Body of pancreas (tissue), 4 donors: ENCODE results near the gene SHLD1. TPM values are rescaled to one million over a fixed set of nuclear protein-coding genes. Genes with fewer than 3 reads are reported as not detected.

Source experiments
- ATAC-seq: fragments of 150-250 bp; one replicate; pipeline ENCODE4 v1.9.1; 2016
- DNase-seq, 4 donors: peaks; one replicate each; pipeline ENCODE4 v3.0.0-alpha.2; 2019
- H3K27ac ChIP-seq, 4 donors: fragments of 200-600 bp; sonication (generic); 1 replicate in 3 of 4; 2 replicates in 1 of 4; pipeline versions ENCODE4 v1.5.1 to v1.6.1; 2016 to 2019; ENCODE audit warnings: mild to moderate bottlenecking in 1 of 4, mixed read lengths in 1 of 4, moderate library complexity in 1 of 4
- H3K27me3 ChIP-seq, 2 donors: fragments of 200-600 bp; sonication (generic); one replicate each; pipeline ENCODE4 v1.6.0; 2016; ENCODE audit warnings: mild to moderate bottlenecking in 1 of 2
- H3K36me3 ChIP-seq, 2 donors: fragments of 200-600 bp; sonication (generic); replicated peaks in 1 of 2; 2 replicates each; pipeline ENCODE4 v1.5.1; 2016; ENCODE audit warnings: low read depth in 2 of 2; ENCODE audit not compliant: insufficient read depth in 1 of 2
- H3K4me1 ChIP-seq: fragments of 200-600 bp; sonication (generic); one replicate; pipeline ENCODE4 v1.6.0; 2016
- H3K4me3 ChIP-seq, 2 donors: fragments of 200-600 bp; sonication (generic); 1 replicate in 1 of 2; 2 replicates in 1 of 2; pipeline ENCODE4 v1.5.1; 2016 to 2019
- H3K9me3 ChIP-seq, 3 donors: fragments of 200-600 bp; sonication (generic); 1 replicate in 2 of 3; 2 replicates in 1 of 3; pipeline ENCODE4 v1.5.1; 2016
- CTCF ChIP-seq, 7 experiments: fragments of 450-650 bp in 4 of 7; fragments of 200-600 bp in 3 of 7; sonication (generic) in 3 of 7; IDR thresholded peaks; one replicate each; pipeline ENCODE4 v1.5.1; 2016 to 2019; ENCODE audit warnings: antibody characterized with exemption in 7 of 7
- POLR2A ChIP-seq, 3 donors: fragments of 450-650 bp; IDR thresholded peaks; one replicate each; pipeline ENCODE4 v1.6.1; 2016; ENCODE audit warnings: antibody characterized with exemption in 3 of 3, mild to moderate bottlenecking in 2 of 3
- WGBS, 2 donors: methylation state at CpG; one replicate each; pipeline ENCODE4 v1.1.5; 2017; 5-methylcytosine and 5-hydroxymethylcytosine counted together
- intact Hi-C: fragments of 100-400 bp; cut with DNase I; formaldehyde crosslinking; loops from one replicate; pipeline ENCODE4 v1.15.1; 2023
- total RNA-seq, 2 donors: library from RNA; depleted of rRNA; stranded (reverse); fragments of >200 nt; gene quantifications; one replicate each; pipeline ENCODE4 v1.1.0, GENCODE V29; 2016

Gene SHLD1
- total RNA-seq, 2 donors from 2014 or later = 1.8 TPM; not detected in 1

- Histone ChIP-seq H3K4me1 (no peaks in the 10 kb centered on the region), H3K27me3 (no peaks in the 10 kb centered on the region), H3K9me3 (no peaks in the 10 kb centered on the region), H3K36me3 (no peaks in the 10 kb centered on the region), H3K27ac (no peak overlapping the region), H3K4me3 (no peak overlapping the region)
- ATAC-seq = no peak
- TF ChIP-seq POLR2A (IDR thresholded peaks at IDR 0.05) = no peak
- no peak for TF ChIP-seq CTCF (IDR thresholded peaks at IDR 0.05)
- 71 to 85% methylated on average over 8 of the region's 8 CpGs for whole genome bisulfite sequencing, 2 donors
- intact Hi-C loops = no loop called here
- DNase-seq = no peak
Observed at GRCh38 chr20:5884465-5885335, 134.5 kb downstream of the SHLD1 start.

GRCh38 chr20:5885866-5886265 lies 135.7 kb downstream of the SHLD1 start:
- no peak overlapping the region for H3K27ac ChIP-seq
- DNase-seq (no peak), ATAC-seq (no peak)
- H3K36me3 ChIP-seq = no peaks in the 10 kb centered on the region
- TF ChIP-seq CTCF (IDR thresholded peaks at IDR 0.05) (no peak), POLR2A (IDR thresholded peaks at IDR 0.05) (no peak)
- H3K4me1 ChIP-seq = no peaks in the 10 kb centered on the region
- H3K9me3 ChIP-seq = no peaks in the 10 kb centered on the region
- intact Hi-C loops = no loop called here
- no peaks in the 10 kb centered on the region for H3K27me3 ChIP-seq
- H3K4me3 ChIP-seq = no peak overlapping the region
- WGBS, 2 donors = 76 to 78% methylated on average over 6 of the region's 6 CpGs

GRCh38 chr20:5886788-5887187 lies 136.6 kb downstream of the SHLD1 start:
- WGBS, 2 donors = 40 to 65% methylated on average over 4 of the region's 4 CpGs
- DNase-seq = peak in 3 of 4 donors; percentile 16 to 48 (median 25)
- Histone ChIP-seq H3K9me3 (no peaks in the 10 kb centered on the region), H3K27me3 (no peaks in the 10 kb centered on the region), H3K4me1 (no peaks in the 10 kb centered on the region), H3K36me3 (no peaks in the 10 kb centered on the region), H3K4me3 (no peak overlapping the region), H3K27ac (no peak overlapping the region)
- intact Hi-C loops = no loop called here
- ATAC-seq = no peak
- TF ChIP-seq POLR2A (IDR thresholded peaks at IDR 0.05) (no peak), CTCF (IDR thresholded peaks at IDR 0.05) (no peak)

- Histone ChIP-seq H3K36me3 (no peaks in the 10 kb centered on the region), H3K4me1 (no peaks in the 10 kb centered on the region), H3K27ac (no peak overlapping the region), H3K4me3 (no peak overlapping the region), H3K27me3 (no peaks in the 10 kb centered on the region), H3K9me3 (no peaks in the 10 kb centered on the region)
- 76 to 86% methylated on average over 5 of the region's 5 CpGs for whole genome bisulfite sequencing, 2 donors
- ATAC-seq (no peak), DNase-seq (no peak)
- TF ChIP-seq POLR2A (IDR thresholded peaks at IDR 0.05) (no peak), CTCF (IDR thresholded peaks at IDR 0.05) (no peak)
- intact Hi-C loops = no loop called here
Observed at GRCh38 chr20:5887386-5887785, 137.2 kb downstream of the SHLD1 start.

- TF ChIP-seq POLR2A (IDR thresholded peaks at IDR 0.05) = no peak
- TF ChIP-seq CTCF (IDR thresholded peaks at IDR 0.05) = no peak
- ATAC-seq = no peak
- intact Hi-C loops = no loop called here
- no peak for DNase-seq
- no peaks in the 10 kb centered on the region for H3K4me1 ChIP-seq
- H3K4me3 ChIP-seq = no peak overlapping the region
- H3K36me3 ChIP-seq = no peaks in the 10 kb centered on the region
- H3K27me3 ChIP-seq = no peaks in the 10 kb centered on the region
- WGBS, 2 donors = 45 to 55% methylated on average over 1 of the region's 1 CpG
- H3K27ac ChIP-seq = no peak overlapping the region
- no peaks in the 10 kb centered on the region for H3K9me3 ChIP-seq
Observed at GRCh38 chr20:5888041-5888440, 137.8 kb downstream of the SHLD1 start.
